ENCODE results near the gene RABGAP1L. TPM values are rescaled to one million over a fixed set of nuclear protein-coding genes. Genes with fewer than 3 reads are reported as not detected.
"Not testable (repeated sequence)": the region's sequence is repeated elsewhere in the genome, so short reads cannot be mapped to it uniquely, and the experiment has no call there.

The RABGAP1L gene
- total and polyA plus RNA-seq, 11 donors: 18.6 to 195 (median 98.4) TPM

DNA sequence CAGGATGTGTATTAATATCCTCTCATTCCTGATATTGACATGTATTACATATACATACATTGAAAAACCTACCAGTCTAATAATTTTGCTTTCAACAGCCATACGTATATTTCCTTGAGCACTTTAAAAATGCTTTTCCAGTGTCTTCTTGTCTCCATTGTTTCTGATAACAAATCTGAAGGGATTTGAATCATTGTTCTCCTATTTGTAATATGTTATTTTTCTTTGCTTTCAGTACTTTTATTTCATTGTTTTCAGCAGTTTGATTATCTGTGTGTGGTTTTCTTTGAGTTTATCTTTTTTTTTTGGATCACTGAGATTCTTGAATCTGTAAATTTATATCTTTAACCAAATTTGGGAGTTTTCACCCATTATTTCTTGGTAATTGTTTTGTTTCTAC lies 65.3 kb downstream of the RABGAP1L start:
- intact Hi-C loops (cut with DNase I): no loop called here
- no peak for ATAC-seq
- TF ChIP-seq POLR2A (IDR thresholded peaks at IDR 0.05): no peak
- TF ChIP-seq, protein P1, sequence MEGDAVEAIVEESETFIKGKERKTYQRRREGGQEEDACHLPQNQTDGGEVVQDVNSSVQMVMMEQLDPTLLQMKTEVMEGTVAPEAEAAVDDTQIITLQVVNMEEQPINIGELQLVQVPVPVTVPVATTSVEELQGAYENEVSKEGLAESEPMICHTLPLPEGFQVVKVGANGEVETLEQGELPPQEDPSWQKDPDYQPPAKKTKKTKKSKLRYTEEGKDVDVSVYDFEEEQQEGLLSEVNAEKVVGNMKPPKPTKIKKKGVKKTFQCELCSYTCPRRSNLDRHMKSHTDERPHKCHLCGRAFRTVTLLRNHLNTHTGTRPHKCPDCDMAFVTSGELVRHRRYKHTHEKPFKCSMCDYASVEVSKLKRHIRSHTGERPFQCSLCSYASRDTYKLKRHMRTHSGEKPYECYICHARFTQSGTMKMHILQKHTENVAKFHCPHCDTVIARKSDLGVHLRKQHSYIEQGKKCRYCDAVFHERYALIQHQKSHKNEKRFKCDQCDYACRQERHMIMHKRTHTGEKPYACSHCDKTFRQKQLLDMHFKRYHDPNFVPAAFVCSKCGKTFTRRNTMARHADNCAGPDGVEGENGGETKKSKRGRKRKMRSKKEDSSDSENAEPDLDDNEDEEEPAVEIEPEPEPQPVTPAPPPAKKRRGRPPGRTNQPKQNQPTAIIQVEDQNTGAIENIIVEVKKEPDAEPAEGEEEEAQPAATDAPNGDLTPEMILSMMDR (IDR thresholded peaks at IDR 0.05): no peak
- Histone ChIP-seq H3K4me3 (no peak overlapping the region), H3K4me1 (no peaks in the 10 kb centered on the region), H3K27ac (no peak overlapping the region), H3K36me3 (peaks cover 0 to 33% (median 17%) of the 10 kb centered on the region in 9 donors), H3K27me3 (no peaks in the 10 kb centered on the region), H3K9me3 (peaks cover 0 to 8% (median 0%) of the 10 kb centered on the region in 12 donors)
- 91 to 97% (median 92%) methylated on average over 1 of the region's 1 CpG for WGBS, 4 donors
- DNase-seq: no peak

DNA sequence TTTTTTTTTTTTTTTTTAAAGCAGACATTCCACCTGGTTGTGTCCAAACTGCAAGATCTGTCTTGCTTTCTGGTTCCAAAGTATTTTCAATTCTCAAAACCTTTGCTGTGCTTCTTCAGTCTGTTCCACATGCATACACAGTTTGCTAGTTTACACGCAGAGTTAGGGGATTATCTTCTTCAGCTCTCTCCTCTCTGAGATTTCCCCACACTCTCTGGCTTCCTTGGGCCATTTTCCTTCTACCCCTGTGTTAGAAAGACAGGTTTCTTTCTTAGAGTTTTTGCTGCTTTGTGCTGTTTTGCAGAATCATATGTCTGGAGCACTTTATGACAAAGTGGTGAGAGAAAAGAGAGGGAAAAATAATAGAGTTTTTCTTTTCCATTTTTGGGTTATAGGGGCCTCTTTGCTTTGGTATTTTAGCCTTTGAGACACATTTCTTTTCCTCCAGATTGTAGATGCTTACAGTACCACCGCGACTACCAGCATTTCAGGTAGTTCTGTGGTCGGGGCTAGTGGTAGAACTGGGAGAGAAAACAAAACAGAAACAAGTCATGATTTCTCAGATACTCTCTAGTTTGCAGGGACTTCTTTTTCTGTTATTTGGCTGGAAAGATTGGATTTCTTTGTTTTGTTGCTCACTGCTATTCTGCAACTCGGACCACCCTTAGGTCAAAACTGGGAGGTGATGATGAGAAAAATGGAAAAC lies 66.3 kb downstream of the RABGAP1L start:
- peaks cover 0 to 33% (median 17%) of the 10 kb centered on the region in 9 donors for H3K36me3 ChIP-seq
- ATAC-seq (no peak), DNase-seq (no peak)
- no peaks in the 10 kb centered on the region for H3K4me1 ChIP-seq
- intact Hi-C loops (cut with DNase I): no loop called here
- 86 to 95% (median 94%) methylated on average over 5 of the region's 5 CpGs for WGBS, 4 donors
- H3K4me3 ChIP-seq: no peak overlapping the region
- TF ChIP-seq, protein P1 (IDR thresholded peaks at IDR 0.05): no peak
- no peak for TF ChIP-seq POLR2A (IDR thresholded peaks at IDR 0.05)
- no peak overlapping the region for H3K27ac ChIP-seq
- peaks cover 0 to 8% (median 0%) of the 10 kb centered on the region in 12 donors for H3K9me3 ChIP-seq
- H3K27me3 ChIP-seq: no peaks in the 10 kb centered on the region

DNA sequence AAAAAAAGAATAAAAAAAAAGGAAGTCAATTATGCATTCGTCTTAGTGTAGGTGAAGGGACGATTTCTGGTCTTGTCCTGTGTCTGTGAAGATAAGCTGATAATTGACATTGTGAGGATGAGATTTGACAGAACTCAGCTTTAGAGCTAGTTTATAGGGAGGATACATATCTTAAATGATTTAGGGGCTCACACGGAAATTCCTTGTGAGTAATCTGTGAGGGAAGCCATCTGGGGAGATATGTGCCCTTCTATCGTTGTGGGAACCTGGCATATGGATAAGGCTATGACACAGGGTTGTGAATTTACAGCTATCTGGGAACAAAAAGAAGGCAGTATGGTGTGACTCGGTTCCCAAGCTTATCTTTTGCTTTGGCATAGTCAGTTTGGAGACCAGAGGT lies 71.1 kb downstream of the RABGAP1L start:
- H3K4me3 ChIP-seq: no peak overlapping the region
- ATAC-seq (no peak), DNase-seq (no peak)
- peaks cover 0 to 5% (median 0%) of the 10 kb centered on the region in 12 donors for H3K9me3 ChIP-seq
- intact Hi-C loops (cut with DNase I): no loop called here
- H3K36me3 ChIP-seq: peaks cover 0 to 21% (median 12%) of the 10 kb centered on the region in 9 donors
- no peak overlapping the region for H3K27ac ChIP-seq
- 51 to 60% (median 56%) methylated on average over 5 of the region's 5 CpGs for WGBS, 4 donors
- no peak for TF ChIP-seq POLR2A (IDR thresholded peaks at IDR 0.05)
- TF ChIP-seq, protein P1 (IDR thresholded peaks at IDR 0.05): no peak
- no peaks in the 10 kb centered on the region for H3K27me3 ChIP-seq
- H3K4me1 ChIP-seq: no peaks in the 10 kb centered on the region

DNA sequence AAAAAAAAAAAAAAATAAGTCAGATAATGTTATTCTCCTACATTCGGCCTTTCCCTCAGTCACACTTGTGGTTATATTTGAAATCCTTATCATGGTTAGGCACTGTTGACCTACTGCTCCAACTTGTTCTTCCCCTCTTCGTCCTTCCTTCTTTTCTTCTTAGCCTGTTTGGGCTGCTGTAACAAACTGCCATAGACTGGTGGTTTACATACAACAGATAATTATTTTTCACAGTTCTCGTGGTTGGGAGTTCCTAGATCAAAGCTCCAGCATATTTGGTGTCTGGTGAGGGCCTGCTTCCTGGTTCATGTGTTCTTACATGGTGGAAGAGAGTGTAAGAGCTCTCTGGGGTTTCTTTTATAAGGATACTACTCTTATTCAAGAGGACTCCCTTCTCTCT lies 73.4 kb downstream of the RABGAP1L start:
- no peak for DNase-seq
- Histone ChIP-seq H3K27ac (no peak overlapping the region), H3K4me1 (no peaks in the 10 kb centered on the region), H3K9me3 (peaks cover 0 to 5% (median 0%) of the 10 kb centered on the region in 12 donors), H3K27me3 (no peaks in the 10 kb centered on the region), H3K4me3 (no peak overlapping the region), H3K36me3 (peaks cover 0 to 21% (median 12%) of the 10 kb centered on the region in 9 donors)
- 66 to 76% (median 70%) methylated on average over 3 of the region's 3 CpGs for WGBS, 4 donors
- intact Hi-C loops (cut with DNase I): no loop called here
- no peak for TF ChIP-seq POLR2A (IDR thresholded peaks at IDR 0.05)
- TF ChIP-seq, protein P1 (IDR thresholded peaks at IDR 0.05): no peak
- ATAC-seq: no peak

DNA sequence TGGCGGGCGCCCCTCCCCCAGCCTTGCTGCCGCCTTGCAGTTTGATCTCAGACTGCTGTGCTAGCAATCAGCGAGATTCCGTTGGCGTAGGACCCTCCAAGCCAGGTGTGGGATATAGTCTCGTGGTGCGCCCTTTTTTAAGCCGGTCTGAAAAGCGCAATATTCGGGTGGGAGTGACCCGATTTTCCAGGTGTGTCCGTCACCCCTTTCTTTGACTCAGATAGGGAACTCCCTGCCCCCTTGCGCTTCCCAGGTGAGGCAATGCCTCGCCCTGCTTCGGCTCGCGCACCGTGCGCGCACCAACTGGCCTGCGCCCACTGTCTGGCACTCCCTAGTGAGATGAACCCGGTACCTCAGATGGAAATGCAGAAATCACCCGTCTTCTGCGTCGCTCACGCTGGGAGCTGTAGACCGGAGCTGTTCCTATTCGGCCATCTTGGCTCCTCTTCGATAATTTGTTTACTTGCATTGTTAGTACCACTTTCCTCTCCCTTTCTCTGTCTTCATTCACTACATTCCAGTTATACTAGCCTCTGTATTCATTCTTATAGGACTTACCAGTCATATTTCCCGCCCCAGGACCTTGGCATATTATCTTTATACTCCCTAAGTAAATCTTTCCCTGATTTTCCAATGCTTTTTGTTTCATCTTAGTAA lies 79.7 kb downstream of the RABGAP1L start:
- H3K27me3 ChIP-seq; H3K27ac ChIP-seq; H3K4me1 ChIP-seq; H3K9me3 ChIP-seq; ATAC-seq; DNase-seq; H3K4me3 ChIP-seq; intact Hi-C loops (cut with DNase I): not testable (repeated sequence)
- peaks cover 0 to 30% (median 22%) of the 10 kb centered on the region in 9 donors for H3K36me3 ChIP-seq
- 95 to 98% (median 96%) methylated on average over 24 to 31 of the region's 31 CpGs for WGBS, 4 donors
